HG03565 (cell line): ENCODE data around the gene ZFPL1.
A peak's percentile ranks its signal among the peaks of the same experiment; 100 is the strongest.

ENCODE experiments used
- ATAC-seq: cut with Tn5 transposase; IDR thresholded peaks from one replicate; pipeline ENCODE4 v1.9.1; 2021; ENCODE audit warnings: mild to moderate bottlenecking, moderate library complexity; ENCODE audit not compliant: unreplicated experiment

ZFPL1 gene

GRCh38 chr11:65083834-65084597 lies at the start of gene ZFPL1, which contains the start of gene CDCA5:
Gene ZFPL1, plus strand, starts transcription at chr11:65084222. Its CDS starts 477 bp downstream, at chr11:65084699.
Gene CDCA5, minus strand, starts transcription at chr11:65084040. Its CDS starts 62 bp downstream, at chr11:65083978.
- peak; percentile 82 for ATAC-seq

- no peak for ATAC-seq
Measured at GRCh38 chr11:65034423-65034822, 49.6 kb upstream of the ZFPL1 start.

- ATAC-seq = no peak
Measured at GRCh38 chr11:65035579-65035978, 48.4 kb upstream of the ZFPL1 start.

GRCh38 chr11:65036931-65037330 lies 47.1 kb upstream of the ZFPL1 start:
- no peak for ATAC-seq

GRCh38 chr11:65040520-65040846 lies 43.5 kb upstream of the ZFPL1 start:
- no peak for ATAC-seq

GRCh38 chr11:65040847-65041622 lies 43.0 kb upstream of the ZFPL1 start, which contains the start of gene SAC3D1:
Gene SAC3D1, plus strand, starts transcription at chr11:65041210. Its CDS starts 83 bp downstream, at chr11:65041293.
- peak; percentile 78 for ATAC-seq

- no peak for ATAC-seq
Measured at GRCh38 chr11:65042891-65043290, 41.1 kb upstream of the ZFPL1 start.

GRCh38 chr11:65043881-65044501 lies 40.0 kb upstream of the ZFPL1 start:
- ATAC-seq = no peak

- no peak for ATAC-seq
Measured at GRCh38 chr11:65045061-65045460, 39.0 kb upstream of the ZFPL1 start.

GRCh38 chr11:65045728-65046127 lies 38.3 kb upstream of the ZFPL1 start:
- ATAC-seq = no peak

GRCh38 chr11:65047581-65048422 lies 36.2 kb upstream of the ZFPL1 start:
- ATAC-seq = no peak

- no peak for ATAC-seq
Measured at GRCh38 chr11:65051398-65051858, 32.6 kb upstream of the ZFPL1 start.

- no peak for ATAC-seq
Measured at GRCh38 chr11:65053827-65054508, 30.1 kb upstream of the ZFPL1 start.

- no peak for ATAC-seq
Measured at GRCh38 chr11:65055538-65055937, 28.5 kb upstream of the ZFPL1 start.

- ATAC-seq = no peak
Measured at GRCh38 chr11:65056999-65057398, 27.0 kb upstream of the ZFPL1 start.

- ATAC-seq = no peak
Measured at GRCh38 chr11:65057526-65057925, 26.5 kb upstream of the ZFPL1 start.

- ATAC-seq = no peak
Measured at GRCh38 chr11:65058012-65058411, 26.0 kb upstream of the ZFPL1 start.

- ATAC-seq = no peak
Measured at GRCh38 chr11:65058419-65059054, 25.5 kb upstream of the ZFPL1 start, which contains the start of gene NAALADL1. Gene NAALADL1, minus strand, starts transcription at chr11:65058553. Its CDS starts 32 bp downstream, at chr11:65058521.

- ATAC-seq = no peak
Measured at GRCh38 chr11:65059523-65059922, 24.5 kb upstream of the ZFPL1 start.
